ENCODE data around the gene CCDC182. TPM values are rescaled to one million over a fixed set of nuclear protein-coding genes. Genes with fewer than 3 reads are reported as not detected.

The CCDC182 gene
- total and polyA plus RNA-seq, 5 donors, result not detected

DNA sequence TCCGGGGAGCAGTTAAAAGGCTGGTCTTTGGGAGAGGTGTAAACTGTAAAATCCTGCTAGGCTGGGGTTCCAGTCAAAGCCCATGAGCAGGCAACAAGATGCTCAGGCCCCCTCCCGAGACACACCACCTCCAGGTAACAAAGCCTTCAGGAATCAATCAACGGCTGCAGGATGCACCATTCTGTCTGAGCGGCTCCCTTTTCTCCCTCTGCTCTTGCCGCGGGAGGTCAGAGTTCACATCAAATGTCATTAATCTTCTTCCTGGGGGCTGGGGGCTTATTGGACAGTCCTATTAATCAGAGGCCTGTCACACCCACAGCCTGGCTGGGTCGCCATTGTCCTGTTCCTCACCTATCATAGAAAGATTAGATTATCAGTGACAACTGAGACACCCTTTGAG lies 11.9 kb upstream of the CCDC182 start:
- Histone ChIP-seq H3K9me3 (ENCODE audit: control insufficient read depth, low read length) (no peaks in the 10 kb centered on the region), H3K4me3 (ENCODE audit: low read length) (no peak overlapping the region), H3K27ac (ENCODE audit: low read length) (no peak overlapping the region), H3K27me3 (ENCODE audit: control insufficient read depth, insufficient read depth) (no peaks in the 10 kb centered on the region), H3K4me1 (ENCODE audit: control insufficient read depth, insufficient read depth, low read length) (no peaks in the 10 kb centered on the region)
- WGBS, result 62% methylated on average over 7 of the region's 7 CpGs
- no peak for DNase-seq
- intact Hi-C loops (cut with DNase I), result loop anchor here in 1 of 4 donors (10.0 kb wide), 1 partner anchor 162 kb away; no protein-coding TSS in a partner anchor
- no peak for ATAC-seq

DNA sequence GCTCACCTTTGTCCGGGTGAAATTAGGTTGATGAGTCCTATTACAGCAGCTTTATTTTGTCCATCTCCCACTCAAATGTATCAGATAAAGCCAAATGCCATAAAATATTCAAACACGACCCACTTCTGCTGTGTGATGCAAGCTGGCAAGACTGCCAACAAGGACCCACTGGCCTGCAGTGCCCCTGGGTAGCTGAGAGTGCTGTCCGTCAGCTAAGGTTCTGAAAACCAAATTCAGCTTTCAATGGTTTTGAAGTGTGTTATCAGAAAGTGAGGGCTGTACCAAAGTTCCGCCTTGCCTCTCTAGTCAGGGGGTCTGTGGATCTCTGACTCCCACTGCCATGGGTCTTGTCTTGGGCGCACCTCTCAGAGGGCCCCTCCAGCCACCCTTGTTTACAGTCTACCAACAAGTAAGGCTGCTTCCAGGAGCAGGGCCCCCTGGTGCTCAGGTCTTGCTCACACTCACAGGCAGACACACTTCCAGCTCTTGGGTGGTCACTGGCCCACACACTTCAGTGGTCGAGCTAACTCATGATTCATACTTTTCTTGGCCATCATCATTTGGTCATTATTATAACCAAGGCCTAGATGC lies 10.5 kb upstream of the CCDC182 start:
- Histone ChIP-seq H3K27me3 (ENCODE audit: control insufficient read depth, insufficient read depth) (no peaks in the 10 kb centered on the region), H3K4me3 (ENCODE audit: low read length) (no peak overlapping the region), H3K27ac (ENCODE audit: low read length) (no peak overlapping the region), H3K9me3 (ENCODE audit: control insufficient read depth, low read length) (no peaks in the 10 kb centered on the region), H3K4me1 (ENCODE audit: control insufficient read depth, insufficient read depth, low read length) (no peaks in the 10 kb centered on the region)
- DNase-seq (no peak), ATAC-seq (no peak)
- intact Hi-C loops (cut with DNase I), result loop anchor here in 1 of 4 donors (10.0 kb wide), 1 partner anchor 161 kb away; no protein-coding TSS in a partner anchor
- 86% methylated on average over 6 of the region's 6 CpGs for WGBS

GRCh38 chr17:57752031-57752905 lies 7.2 kb upstream of the CCDC182 start:
- 72% methylated on average over 8 of the region's 8 CpGs for WGBS
- H3K9me3 ChIP-seq (ENCODE audit: control insufficient read depth, low read length), result no peaks in the 10 kb centered on the region
- H3K4me3 ChIP-seq (ENCODE audit: low read length), result no peak overlapping the region
- H3K27ac ChIP-seq (ENCODE audit: low read length), result no peak overlapping the region
- H3K4me1 ChIP-seq (ENCODE audit: control insufficient read depth, insufficient read depth, low read length), result no peaks in the 10 kb centered on the region
- ATAC-seq (no peak), DNase-seq (no peak)
- intact Hi-C loops (cut with DNase I), result loop anchor here in 1 of 4 donors (10.0 kb wide), 1 partner anchor 157 kb away; no protein-coding TSS in a partner anchor
- H3K27me3 ChIP-seq (ENCODE audit: control insufficient read depth, insufficient read depth), result no peaks in the 10 kb centered on the region

DNA sequence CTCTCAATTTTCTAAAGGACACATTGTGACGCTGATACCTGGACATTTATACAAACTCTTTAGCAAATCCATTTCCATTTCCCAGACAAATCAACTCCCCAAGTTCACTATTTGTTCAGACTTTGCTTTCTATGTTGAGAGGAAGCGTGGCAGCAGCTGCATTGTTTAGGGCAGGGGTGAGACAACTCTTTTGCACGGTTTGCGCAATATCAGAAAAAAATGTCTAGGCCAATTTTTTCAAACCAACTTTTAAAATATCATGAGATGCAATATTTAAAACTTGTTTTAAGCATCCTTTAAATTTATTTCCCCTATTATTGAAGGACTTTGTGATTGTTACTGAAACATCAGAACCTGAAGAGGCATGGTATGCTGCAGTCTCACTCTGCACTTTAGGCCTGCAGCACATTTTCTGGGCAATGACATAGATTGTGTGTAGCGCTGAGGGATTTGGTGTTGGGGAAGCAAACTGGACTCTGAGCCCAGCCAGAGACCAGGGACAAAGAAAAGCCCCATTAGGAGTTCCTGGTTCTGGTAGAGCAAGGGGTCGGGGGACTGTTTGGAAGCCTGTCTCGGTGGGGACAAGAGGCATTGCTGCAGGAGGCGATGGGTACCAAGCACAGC lies 6.4 kb upstream of the CCDC182 start:
- no peak for ATAC-seq
- no peaks in the 10 kb centered on the region for H3K27me3 ChIP-seq (ENCODE audit: control insufficient read depth, insufficient read depth)
- H3K27ac ChIP-seq (ENCODE audit: low read length), result no peak overlapping the region
- H3K4me1 ChIP-seq (ENCODE audit: control insufficient read depth, insufficient read depth, low read length), result no peaks in the 10 kb centered on the region
- H3K9me3 ChIP-seq (ENCODE audit: control insufficient read depth, low read length), result no peaks in the 10 kb centered on the region
- no peak for DNase-seq
- intact Hi-C loops (cut with DNase I), result loop anchor here in 1 of 4 donors (10.0 kb wide), 1 partner anchor 157 kb away; no protein-coding TSS in a partner anchor
- 81% methylated on average over 8 of the region's 8 CpGs for WGBS
- no peak overlapping the region for H3K4me3 ChIP-seq (ENCODE audit: low read length)

DNA sequence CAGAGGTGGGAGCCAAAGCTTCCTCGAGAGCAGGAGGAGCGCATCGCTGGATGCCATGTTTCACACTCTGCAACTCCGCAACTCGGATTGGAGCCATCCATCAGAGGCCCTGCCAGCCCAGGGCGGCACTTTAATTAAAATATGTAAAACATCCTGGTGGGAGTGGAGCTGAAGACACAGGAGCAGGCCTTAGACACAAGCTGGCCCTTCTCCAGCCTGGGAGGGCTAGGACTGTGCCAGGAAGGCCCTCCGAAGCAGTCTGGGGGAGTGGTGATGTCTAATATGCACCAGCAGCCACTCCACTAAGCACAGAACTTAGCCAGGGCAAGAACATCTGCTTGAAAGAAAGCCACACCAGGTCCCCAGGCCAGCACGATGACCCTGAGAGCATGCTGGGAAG lies 5.8 kb upstream of the CCDC182 start:
- H3K4me1 ChIP-seq (ENCODE audit: control insufficient read depth, insufficient read depth, low read length), result no peaks in the 10 kb centered on the region
- DNase-seq (peak in 1 of 3 donors; percentile 57), ATAC-seq (peak; percentile 15 to 35)
- intact Hi-C loops (cut with DNase I), result loop anchor here in 1 of 4 donors (10.0 kb wide), 1 partner anchor 156 kb away; no protein-coding TSS in a partner anchor
- WGBS, result 56% methylated on average over 8 of the region's 8 CpGs
- H3K27ac ChIP-seq (ENCODE audit: low read length), result no peak overlapping the region
- H3K9me3 ChIP-seq (ENCODE audit: control insufficient read depth, low read length), result no peaks in the 10 kb centered on the region
- H3K27me3 ChIP-seq (ENCODE audit: control insufficient read depth, insufficient read depth), result no peaks in the 10 kb centered on the region
- no peak overlapping the region for H3K4me3 ChIP-seq (ENCODE audit: low read length)

GRCh38 chr17:57750109-57750871 lies 5.2 kb upstream of the CCDC182 start:
- intact Hi-C loops (cut with DNase I), result loop anchor here in 1 of 4 donors (10.0 kb wide), 1 partner anchor 155 kb away; no protein-coding TSS in a partner anchor
- no peak overlapping the region for H3K27ac ChIP-seq (ENCODE audit: low read length)
- WGBS, result 65% methylated on average over 23 of the region's 23 CpGs

GRCh38 chr17:57749701-57750100 lies 4.6 kb upstream of the CCDC182 start:
- DNase-seq (no peak), ATAC-seq (no peak)
- Histone ChIP-seq H3K27ac (ENCODE audit: low read length) (no peak overlapping the region), H3K9me3 (ENCODE audit: control insufficient read depth, low read length) (no peaks in the 10 kb centered on the region), H3K4me1 (ENCODE audit: control insufficient read depth, insufficient read depth, low read length) (no peaks in the 10 kb centered on the region), H3K27me3 (ENCODE audit: control insufficient read depth, insufficient read depth) (no peaks in the 10 kb centered on the region), H3K4me3 (ENCODE audit: low read length) (no peak overlapping the region)
- intact Hi-C loops (cut with DNase I), result loop anchor here in 3 of 4 donors (5.0 to 10.0 kb wide), 4 partner anchors 155 to 617 kb away; no protein-coding TSS in a partner anchor
- 85% methylated on average over 3 of the region's 3 CpGs for WGBS

More at GRCh38 chr17:57750109-57750871, 5.2 kb upstream of the CCDC182 start:
- Histone ChIP-seq H3K4me1 (ENCODE audit: control insufficient read depth, insufficient read depth, low read length) (no peaks in the 10 kb centered on the region), H3K4me3 (ENCODE audit: low read length) (no peak overlapping the region), H3K27me3 (ENCODE audit: control insufficient read depth, insufficient read depth) (no peaks in the 10 kb centered on the region), H3K9me3 (ENCODE audit: control insufficient read depth, low read length) (no peaks in the 10 kb centered on the region)
- ATAC-seq, result no peak
- no peak for DNase-seq

GRCh38 chr17:57747221-57748017 lies 2.3 kb upstream of the CCDC182 start:
- DNase-seq, result no peak
- 27% methylated on average over 6 of the region's 6 CpGs for WGBS
- peak; percentile 36 to 52 for ATAC-seq

GRCh38 chr17:57746221-57746620 lies 1.1 kb upstream of the CCDC182 start:
- no peak overlapping the region for H3K27ac ChIP-seq (ENCODE audit: low read length)
- intact Hi-C loops (cut with DNase I), result loop anchor here in 3 of 4 donors (2.0 to 10.0 kb wide), 4 partner anchors 504 to 615 kb away; no protein-coding TSS in a partner anchor
- H3K9me3 ChIP-seq (ENCODE audit: control insufficient read depth, low read length), result no peaks in the 10 kb centered on the region
- ATAC-seq (no peak), DNase-seq (no peak)
- no peaks in the 10 kb centered on the region for H3K27me3 ChIP-seq (ENCODE audit: control insufficient read depth, insufficient read depth)
- no peak overlapping the region for H3K4me3 ChIP-seq (ENCODE audit: low read length)
- H3K4me1 ChIP-seq (ENCODE audit: control insufficient read depth, insufficient read depth, low read length), result no peaks in the 10 kb centered on the region

More at GRCh38 chr17:57747221-57748017, 2.3 kb upstream of the CCDC182 start:
- Histone ChIP-seq H3K4me1 (ENCODE audit: control insufficient read depth, insufficient read depth, low read length) (no peaks in the 10 kb centered on the region), H3K27ac (ENCODE audit: low read length) (no peak overlapping the region), H3K9me3 (ENCODE audit: control insufficient read depth, low read length) (no peaks in the 10 kb centered on the region), H3K4me3 (ENCODE audit: low read length) (no peak overlapping the region), H3K27me3 (ENCODE audit: control insufficient read depth, insufficient read depth) (no peaks in the 10 kb centered on the region)
- intact Hi-C loops (cut with DNase I), result loop anchor here in 3 of 4 donors (2.0 to 10.0 kb wide), 4 partner anchors 505 to 617 kb away; no protein-coding TSS in a partner anchor
